HG03442 (cell line): ENCODE measurements around the gene TRANK1.
A peak's percentile ranks its signal among the peaks of the same experiment; 100 is the strongest.
"Not testable (repeated sequence)": the region's sequence is repeated elsewhere in the genome, so short reads cannot be mapped to it uniquely, and the experiment has no call there.

Source experiments
- ATAC-seq: cut with Tn5 transposase; IDR thresholded peaks from one replicate; pipeline ENCODE4 v1.9.1; 2021; ENCODE audit warnings: mild to moderate bottlenecking, moderate library complexity; ENCODE audit not compliant: unreplicated experiment

Gene TRANK1

GRCh38 chr3:36894914-36895313, 49.9 kb downstream of the TRANK1 start:
- no peak for ATAC-seq

GRCh38 chr3:36893826-36894225, 51.0 kb downstream of the TRANK1 start:
- ATAC-seq = no peak

GRCh38 chr3:36893137-36893557, 51.7 kb downstream of the TRANK1 start:
- peak; percentile 39 for ATAC-seq

DNA sequence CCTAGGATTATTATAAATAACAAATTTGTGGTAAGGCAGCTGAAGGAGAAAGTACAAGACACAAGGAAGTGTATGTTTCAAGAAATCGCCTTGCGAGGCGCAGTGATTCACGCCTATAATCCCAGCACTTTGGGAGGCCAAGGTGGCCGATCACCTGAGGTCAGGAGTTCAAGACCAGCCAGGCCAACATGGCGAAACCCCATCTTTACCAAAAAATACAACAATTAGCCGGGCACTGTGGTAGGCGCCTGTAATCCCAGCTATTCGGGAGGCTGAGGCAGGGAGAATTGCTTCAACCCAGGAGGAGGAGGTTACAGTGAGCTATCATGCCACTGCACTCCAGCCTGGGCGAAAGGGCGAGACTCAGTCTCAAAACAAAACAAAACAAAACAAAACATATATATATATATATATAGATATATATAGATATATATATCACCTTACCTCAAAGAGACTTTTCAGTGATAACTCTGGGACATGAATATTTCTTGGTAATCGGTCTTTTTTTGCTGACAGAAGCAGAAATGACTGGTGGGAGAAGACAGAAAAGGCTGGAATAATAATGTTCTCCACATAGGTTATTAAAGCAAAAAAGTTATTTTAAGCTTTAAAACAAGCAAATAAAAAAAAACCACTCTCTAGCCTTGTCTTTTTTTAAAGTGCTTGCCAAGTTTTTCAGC, 52.3 kb downstream of the TRANK1 start:
- ATAC-seq = no peak

DNA sequence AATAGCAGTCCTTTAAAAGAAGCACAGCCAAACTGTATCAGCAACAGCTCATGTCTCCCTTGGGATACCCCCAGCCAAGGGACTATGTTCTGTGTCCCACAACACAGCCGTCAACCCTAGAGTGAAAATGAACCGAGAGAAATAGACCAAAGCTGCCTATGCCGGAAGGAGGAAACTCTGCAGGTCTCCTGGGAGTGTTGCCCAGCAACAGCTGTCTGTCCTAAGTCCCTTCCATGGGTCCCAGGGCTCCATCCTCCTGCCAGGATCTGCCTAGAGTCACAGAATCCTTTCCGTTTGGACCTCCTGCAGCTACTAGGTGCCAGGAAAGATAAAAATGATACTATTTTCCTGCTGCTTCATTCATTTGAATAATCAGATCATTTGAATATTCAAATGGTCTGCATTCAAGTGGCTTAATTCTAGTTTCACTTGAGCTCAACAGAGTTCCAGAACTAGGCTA, 53.1 kb downstream of the TRANK1 start:
- peak; percentile 81 for ATAC-seq

DNA sequence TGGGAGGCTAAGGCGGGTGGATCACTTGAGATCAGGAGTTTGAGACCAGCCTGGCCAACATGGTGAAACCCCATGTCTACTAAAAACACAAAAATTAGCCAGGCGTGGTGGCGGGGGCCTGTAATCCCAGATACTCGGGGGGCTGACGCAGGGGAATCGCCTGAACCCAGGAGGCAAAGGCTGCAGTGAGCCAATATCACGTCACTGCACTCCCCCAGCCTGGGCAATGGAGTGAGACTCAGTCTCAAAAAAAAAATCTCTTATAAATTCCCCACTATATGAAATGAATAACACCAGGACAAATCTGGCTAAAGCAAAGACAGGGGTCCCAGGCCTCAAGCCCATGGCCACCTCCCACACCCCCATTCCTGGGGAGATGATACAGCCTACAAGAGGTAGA, 53.8 kb downstream of the TRANK1 start:
- ATAC-seq = not testable (repeated sequence)

GRCh38 chr3:36890261-36890660, 54.6 kb downstream of the TRANK1 start:
- no peak for ATAC-seq

DNA sequence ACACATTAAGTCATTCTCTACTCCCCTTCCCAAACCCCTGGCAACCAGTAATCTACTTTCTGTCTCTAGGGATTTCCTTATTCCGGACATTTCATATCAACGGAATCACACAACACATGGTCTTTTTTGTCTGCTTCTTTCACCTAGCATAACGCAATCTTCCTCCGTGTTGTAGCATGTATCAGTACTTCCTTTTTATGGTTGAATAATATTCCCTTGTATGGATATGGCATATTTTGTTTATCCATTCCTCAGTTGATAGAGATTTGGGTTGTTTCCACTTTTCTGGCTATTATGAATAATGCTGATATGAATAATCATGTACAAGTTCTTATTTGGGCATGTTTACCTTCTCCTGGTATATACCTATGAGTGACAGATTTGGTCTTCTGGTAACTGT, 63.1 kb downstream of the TRANK1 start:
- ATAC-seq = no peak

- not testable (repeated sequence) for ATAC-seq
These were observed 65.0 kb downstream of the TRANK1 start for GRCh38 chr3:36879842-36880241.

GRCh38 chr3:36877930-36878685, 66.7 kb downstream of the TRANK1 start:
- no peak for ATAC-seq

DNA sequence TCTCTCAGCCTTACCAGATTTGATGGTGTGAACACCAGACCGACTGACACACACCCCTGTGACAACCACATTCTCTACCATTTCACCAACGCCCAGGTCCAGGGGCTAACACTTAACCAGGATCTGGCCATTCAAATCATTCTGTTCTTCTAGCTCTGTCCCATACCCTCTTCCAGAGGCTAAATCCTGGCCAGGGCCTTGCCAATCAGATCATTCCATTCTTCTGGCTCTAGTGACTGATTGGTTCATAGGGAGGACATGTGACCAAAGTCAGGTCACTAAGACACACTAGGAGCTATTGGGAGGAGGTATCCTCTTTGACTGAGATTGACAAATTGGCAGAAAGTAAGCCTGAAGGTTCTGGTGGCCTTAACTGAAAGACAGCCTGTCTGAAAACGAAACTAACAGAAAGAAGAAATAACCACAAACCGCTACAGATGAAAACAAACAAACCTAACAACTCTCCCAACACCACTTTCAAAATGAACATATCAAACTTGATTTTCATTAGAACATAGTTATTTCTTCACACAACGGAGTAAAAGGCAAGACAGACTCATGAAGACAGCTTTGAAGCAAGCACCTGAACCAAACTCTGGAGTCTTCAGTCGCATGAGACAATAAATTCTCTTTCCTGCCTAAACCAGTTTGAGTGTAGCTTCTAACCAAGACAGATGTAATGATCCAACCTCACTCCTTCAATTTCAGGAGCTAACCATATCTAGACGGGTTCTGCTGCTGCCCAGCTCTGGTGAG, 68.5 kb downstream of the TRANK1 start:
- peak; percentile 99 for ATAC-seq

DNA sequence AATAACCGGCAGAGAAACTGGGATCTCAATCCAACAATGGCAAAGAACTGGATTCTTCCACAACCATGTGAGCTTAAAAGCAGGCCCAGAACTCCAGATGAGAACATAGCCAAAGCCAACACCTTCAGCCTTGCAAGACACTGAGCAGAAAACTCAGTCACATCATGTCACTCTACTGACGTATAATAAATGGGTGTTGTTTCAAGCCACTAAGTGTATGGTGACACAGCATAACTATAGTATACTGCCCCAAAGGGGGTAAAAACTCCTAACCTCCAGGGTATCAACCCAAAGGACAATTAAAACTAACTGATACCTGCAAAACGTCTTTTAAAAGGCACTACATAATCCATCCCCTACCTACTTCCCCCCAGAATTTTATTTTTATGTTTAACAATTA, 69.5 kb downstream of the TRANK1 start:
- no peak for ATAC-seq

DNA sequence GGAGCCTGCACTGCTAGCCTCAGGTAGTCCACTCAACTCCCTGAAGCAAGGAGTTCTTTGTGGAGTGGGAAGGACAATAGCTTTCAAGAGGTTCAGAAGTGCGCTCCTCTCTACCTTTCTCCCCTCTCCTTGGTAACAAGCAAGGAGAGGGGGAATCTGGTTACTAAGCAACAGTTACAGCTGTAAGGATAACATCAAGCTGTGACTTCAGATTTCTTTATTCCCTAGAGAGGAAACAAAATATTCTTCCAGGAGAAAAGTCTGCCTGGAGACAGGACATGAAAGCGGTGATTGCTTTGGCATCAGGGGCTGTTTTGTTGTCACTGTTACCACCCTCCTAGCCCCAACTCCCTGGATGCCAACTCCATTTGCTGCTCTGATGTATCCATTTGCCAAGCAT, 70.4 kb downstream of the TRANK1 start:
- no peak for ATAC-seq

GRCh38 chr3:36871379-36872126, 73.3 kb downstream of the TRANK1 start:
- no peak for ATAC-seq

DNA sequence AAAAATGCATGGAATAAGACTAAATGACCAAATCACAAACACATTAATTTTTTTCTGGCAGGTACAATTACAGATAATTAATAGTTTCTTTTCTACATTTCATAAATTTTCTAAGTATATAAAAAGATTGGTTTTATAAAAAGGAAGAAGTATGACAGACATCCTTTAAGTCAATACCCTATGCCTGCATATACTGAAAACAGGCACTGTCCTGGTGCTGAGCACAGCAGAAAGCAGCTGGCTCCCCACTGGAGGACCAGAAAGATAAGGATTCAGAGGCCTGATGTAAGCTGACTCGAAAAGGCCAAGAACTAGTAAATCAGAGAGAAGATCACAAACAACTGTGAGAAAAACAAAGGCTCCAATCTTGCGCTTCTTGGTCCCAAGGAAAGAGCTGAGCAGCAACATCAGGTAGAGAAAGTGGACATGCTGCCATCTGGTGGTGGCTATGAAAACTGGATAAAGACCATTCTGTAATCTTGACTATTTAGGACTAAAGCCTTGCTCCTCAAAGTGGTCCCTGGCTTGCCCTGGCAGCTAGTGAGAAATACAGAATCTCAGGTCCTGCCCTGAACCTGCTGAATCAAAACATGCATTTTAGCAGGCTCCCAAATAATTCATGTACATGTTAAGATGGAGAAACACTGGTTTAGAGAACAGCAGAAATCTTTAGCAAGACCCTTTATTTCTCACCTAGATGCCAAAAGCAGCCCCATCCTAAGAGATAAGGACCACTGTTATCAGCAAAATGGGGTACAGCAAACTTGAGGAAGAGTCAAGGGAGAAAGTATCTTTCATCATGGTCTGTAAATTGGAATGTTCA, 76.0 kb downstream of the TRANK1 start:
- ATAC-seq = peak; percentile 93

DNA sequence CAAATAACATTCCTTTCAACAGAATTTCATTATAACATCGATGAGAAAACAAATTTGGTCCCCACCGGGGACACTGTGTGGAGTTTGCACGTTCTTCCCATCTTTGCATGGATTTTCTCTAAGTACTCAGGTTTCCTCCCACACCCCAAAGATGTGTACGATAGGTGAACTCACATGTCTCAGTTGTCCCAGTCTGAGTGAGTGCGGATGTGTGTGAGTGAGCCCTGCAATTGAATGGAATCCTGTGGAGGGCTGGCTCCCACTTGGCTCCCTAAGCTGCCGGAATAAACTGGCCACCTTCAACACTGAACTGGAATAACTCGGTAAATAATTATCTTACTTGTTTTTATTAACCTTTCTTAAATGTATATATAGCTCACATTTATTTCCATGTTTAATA, 77.0 kb downstream of the TRANK1 start:
- ATAC-seq = no peak

DNA sequence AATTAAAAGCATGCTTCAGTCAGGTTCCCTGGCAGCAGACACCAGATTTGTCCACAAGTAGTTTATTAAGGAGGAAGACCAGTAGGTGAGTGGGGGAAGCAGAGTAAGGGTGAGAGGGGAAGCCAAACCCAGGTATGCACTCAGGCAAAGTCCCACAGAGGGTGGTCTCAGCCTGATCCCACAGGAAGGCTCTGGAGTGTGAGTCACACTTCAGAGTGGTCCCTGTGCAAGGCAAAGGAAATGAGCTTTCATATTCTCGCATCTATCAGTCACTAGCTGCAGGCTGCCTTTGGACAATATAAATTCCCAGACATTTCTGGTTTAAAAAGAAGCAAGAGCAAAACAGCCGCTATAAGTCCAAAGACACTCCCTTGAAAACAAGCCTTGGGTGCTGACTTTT, 78.5 kb downstream of the TRANK1 start:
- ATAC-seq = no peak

DNA sequence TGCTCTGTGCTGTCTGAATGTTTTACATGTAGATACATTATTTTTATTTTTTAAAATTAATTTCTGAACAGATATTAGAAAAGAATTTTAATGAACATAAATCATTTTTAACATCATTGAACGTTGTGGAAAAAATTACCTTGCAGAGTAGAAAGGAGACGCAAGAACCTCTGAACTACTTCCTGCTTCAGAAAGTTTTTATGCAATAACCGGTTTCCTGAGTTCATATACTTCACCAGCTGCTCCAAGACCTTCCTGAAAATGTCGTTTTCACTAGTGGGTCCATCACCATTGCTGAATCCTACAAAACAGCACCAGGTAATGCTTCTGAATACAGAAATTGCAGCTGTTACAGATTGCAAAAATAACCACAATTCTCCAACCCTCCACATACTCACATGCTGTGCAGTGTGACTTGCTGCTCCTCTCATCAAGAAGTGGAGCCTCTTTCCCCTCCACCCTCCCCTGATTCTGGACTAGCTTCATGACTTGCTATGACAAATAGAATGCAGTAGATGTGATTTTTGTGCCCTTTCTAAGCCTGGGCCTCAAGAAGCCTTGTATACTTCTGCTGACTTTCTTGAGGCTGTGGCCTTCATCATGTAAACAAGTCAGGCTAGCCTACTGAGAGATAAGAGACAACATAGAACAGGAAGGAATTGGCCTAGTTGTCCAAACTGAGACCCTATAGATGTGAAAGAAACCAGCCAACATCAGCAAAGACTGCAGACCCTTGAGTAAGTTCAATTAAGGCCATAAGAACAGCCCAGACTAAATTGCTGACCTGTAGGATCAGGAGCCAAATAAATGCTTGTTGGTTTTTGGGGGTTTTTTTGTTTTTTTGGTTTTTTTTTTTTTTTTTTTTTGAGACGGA, 80.4 kb downstream of the TRANK1 start:
- no peak for ATAC-seq

DNA sequence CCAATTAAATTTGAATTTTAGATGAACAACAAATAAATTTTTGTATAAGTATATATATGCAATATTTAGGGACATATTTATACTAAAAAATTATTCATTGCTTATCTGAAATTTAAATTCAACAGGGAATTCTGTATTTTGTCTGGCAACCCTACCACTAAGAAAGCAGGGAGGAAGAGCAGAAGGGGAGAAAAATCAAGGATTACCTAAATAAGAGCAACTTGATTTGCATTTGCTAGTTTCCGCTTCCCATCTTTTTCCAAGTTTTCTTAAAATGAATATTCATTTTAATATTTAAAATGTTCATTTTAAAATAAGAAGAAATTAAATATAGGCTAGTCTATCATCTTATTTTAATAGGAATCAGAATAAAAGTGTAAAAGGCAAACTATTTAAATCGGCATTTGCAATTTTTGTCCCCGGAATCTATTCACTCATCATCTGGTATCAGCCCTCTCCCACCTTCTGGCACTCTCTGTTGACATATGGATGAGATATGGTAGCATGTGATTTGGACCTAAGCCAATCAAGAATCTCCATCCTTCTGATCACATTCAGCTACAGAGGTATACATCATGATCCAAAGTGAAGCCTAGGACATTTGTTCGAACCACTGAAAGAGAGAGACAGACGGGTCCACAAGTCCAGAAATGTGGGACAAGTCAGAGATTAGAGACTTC, 82.6 kb downstream of the TRANK1 start:
- ATAC-seq = no peak
